ENCODE results near the gene SRPX2. TPM values are rescaled to one million over a fixed set of nuclear protein-coding genes. Genes with fewer than 3 reads are reported as not detected.
A peak's percentile ranks its signal among the peaks of the same experiment; 100 is the strongest.

SRPX2 gene
- total RNA-seq, 2 experiments from 2014 or later = not detected

DNA sequence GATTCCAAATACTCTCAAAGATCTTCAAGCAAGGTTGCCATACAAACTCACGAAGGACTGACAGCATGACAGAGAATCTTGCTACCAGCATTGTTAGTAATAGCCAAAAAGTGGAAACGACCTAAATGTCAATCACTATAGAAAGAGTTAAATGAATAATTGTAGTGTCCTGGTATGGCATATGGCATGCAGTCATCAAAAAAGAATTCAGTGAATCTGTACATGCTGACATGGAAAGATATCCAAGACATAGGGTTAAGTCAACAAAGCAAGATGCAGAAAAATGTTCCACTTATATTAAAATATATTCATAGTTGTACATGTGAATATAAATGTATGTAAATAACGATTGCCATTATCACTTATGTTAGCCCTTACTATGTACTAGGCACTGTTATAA is 37.6 kb downstream of the SRPX2 start:
- ChIA-PET CTCF (interaction anchor here (1.0 to 11.2 kb wide), 2 partner anchors 10 to 87 kb away, joined by 3 to 134 read pairs; no protein-coding TSS in a partner anchor), POLR2A (no interaction called here)
- no peak overlapping the region for H3K27ac Mint-ChIP-seq
- peaks cover 5% of the 10 kb centered on the region for H3K4me1 Mint-ChIP-seq
- ATAC-seq (no peak), DNase-seq (no peak)
- no peak overlapping the region for H3K4me3 Mint-ChIP-seq
- no peaks in the 10 kb centered on the region for H3K9me3 Mint-ChIP-seq (ENCODE audit: low read depth)
- intact Hi-C loops (cut with DNase I, micrococcal nuclease) = no loop called here
- no peaks in the 10 kb centered on the region for H3K36me3 Mint-ChIP-seq (ENCODE audit: low read depth)
- H3K27me3 Mint-ChIP-seq = no peaks in the 10 kb centered on the region

DNA sequence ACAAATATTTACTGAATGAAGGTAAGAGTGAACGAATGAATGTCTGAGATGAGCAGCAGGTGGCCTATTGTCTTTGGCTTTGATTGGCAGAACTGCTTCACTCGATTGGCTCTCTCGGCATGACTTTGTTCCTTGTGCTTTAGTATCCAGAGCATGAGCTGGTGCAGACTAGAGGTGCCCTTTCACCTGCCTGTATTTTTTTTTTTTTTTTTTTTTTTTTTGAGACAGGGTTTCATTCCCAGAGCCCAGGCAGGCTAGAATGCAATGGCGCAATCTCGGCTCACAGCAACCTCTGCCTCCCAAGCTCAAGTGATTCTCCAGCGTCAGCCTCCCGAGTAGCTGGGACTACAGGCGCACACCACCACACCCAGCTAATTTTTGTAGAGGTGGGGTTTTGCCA is 38.9 kb downstream of the SRPX2 start:
- POLR2A ChIA-PET = no interaction called here
- no peak overlapping the region for H3K4me3 Mint-ChIP-seq
- DNase-seq = no peak
- CTCF ChIA-PET = interaction anchor here (1.3 to 11.2 kb wide), 3 partner anchors 34 to 85 kb away, joined by 3 to 134 read pairs (median 5); partner anchors contain the start of gene TSPAN6
- intact Hi-C loops (cut with DNase I, micrococcal nuclease) = no loop called here
- no peaks in the 10 kb centered on the region for H3K9me3 Mint-ChIP-seq (ENCODE audit: low read depth)
- H3K4me1 Mint-ChIP-seq = peaks cover 13% of the 10 kb centered on the region
- H3K27ac Mint-ChIP-seq = no peak overlapping the region
- no peaks in the 10 kb centered on the region for H3K27me3 Mint-ChIP-seq
- no peaks in the 10 kb centered on the region for H3K36me3 Mint-ChIP-seq (ENCODE audit: low read depth)
- ATAC-seq = no peak

DNA sequence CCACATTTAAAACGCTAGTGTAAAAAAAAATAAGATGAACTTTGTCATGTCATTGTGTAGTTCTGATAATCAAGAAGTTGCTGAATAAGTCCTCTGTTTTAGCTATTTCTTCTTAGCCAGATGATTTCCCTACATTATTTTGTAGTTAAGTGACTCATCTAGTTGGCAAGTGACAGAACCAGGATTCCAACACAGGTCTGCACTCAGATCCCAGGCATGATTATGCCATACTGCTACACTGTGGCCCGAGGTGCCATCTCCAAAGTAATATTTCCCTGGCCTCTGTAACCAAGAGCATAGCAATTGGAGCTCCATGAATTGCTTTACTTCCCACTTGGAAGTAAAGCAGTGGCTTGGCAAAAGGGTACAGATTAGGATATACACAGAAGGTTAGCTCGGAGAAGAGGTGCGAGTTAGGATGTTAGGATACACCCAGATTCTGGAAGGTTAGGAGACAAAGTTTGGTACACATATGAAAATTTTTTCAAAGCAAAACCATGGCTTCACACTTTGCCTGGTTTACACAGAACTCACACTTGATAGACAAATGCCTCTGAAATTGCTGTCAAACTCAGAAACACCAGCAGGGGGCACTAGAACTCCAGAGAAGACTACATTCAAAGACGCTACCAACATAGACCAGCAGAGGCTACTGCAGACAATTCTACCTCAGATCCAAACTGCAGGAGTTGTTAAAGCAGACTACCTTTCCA is 41.4 kb downstream of the SRPX2 start:
- intact Hi-C loops (cut with DNase I, micrococcal nuclease) = loop anchor here (1.0 to 2.0 kb wide), 3 partner anchors 83 to 602 kb away; no protein-coding TSS in a partner anchor
- CTCF ChIA-PET = interaction anchor here (0.6 to 11.2 kb wide), 13 partner anchors 11 to 510 kb away, joined by 3 to 134 read pairs (median 4); no protein-coding TSS in a partner anchor
- Mint-ChIP-seq H3K27me3 (peaks cover 3% of the 10 kb centered on the region), H3K36me3 (ENCODE audit: low read depth) (no peaks in the 10 kb centered on the region), H3K27ac (no peak overlapping the region), H3K4me3 (no peak overlapping the region), H3K9me3 (ENCODE audit: low read depth) (no peaks in the 10 kb centered on the region), H3K4me1 (peaks cover 13% of the 10 kb centered on the region)
- peak; percentile 75 for DNase-seq
- POLR2A ChIA-PET = no interaction called here
- ATAC-seq = peak; percentile 84

DNA sequence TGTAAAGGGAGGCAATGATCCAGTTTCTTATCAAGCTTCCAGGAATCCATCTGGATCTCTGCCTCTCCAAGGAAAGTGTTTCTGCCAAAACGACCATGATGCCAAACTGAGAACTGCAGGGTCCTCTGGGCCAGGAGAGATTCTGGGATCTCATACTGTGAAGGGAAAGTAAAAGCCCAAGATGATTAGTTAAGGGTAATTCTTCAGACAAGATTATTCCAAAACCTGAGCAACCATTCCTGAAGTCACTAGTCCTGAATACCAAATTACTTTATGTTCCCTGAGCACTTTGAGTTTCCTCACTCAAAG is 42.0 kb downstream of the SRPX2 start:
- ATAC-seq (no peak), DNase-seq (no peak)
- Mint-ChIP-seq H3K9me3 (ENCODE audit: low read depth) (no peaks in the 10 kb centered on the region), H3K4me3 (no peak overlapping the region), H3K27me3 (peaks cover 3% of the 10 kb centered on the region), H3K27ac (no peak overlapping the region), H3K4me1 (peaks cover 13% of the 10 kb centered on the region), H3K36me3 (ENCODE audit: low read depth) (no peaks in the 10 kb centered on the region)
- ChIA-PET CTCF (interaction anchor here (0.6 to 11.2 kb wide), 6 partner anchors 14 to 509 kb away, joined by 3 to 134 read pairs (median 5); no protein-coding TSS in a partner anchor), POLR2A (no interaction called here)
- intact Hi-C loops (cut with DNase I, micrococcal nuclease) = loop anchor here (1.0 to 2.0 kb wide), 3 partner anchors 82 to 601 kb away; no protein-coding TSS in a partner anchor

DNA sequence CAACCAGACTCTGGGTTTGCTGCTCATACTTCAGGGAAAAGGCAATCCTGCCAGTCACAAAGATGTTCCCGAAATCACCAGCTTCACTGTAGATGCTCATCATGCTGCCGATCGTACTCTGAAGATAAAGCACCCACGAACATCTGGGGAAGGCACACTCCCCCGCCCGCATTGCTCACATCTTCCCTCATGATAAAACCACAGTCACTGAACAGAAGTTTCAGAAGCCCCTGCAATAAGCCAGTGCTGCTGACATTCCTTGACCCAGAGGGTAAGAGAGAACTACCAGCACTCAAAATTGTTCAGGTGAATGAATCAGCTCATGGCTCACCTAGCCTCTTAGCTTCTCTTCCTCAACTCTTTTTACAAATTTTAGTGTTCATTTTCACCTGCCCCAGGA is 43.1 kb downstream of the SRPX2 start:
- DNase-seq (peak; percentile 31), ATAC-seq (peak; percentile 19)
- Mint-ChIP-seq H3K27ac (no peak overlapping the region), H3K27me3 (peaks cover 3% of the 10 kb centered on the region), H3K9me3 (ENCODE audit: low read depth) (no peaks in the 10 kb centered on the region), H3K4me3 (no peak overlapping the region), H3K36me3 (ENCODE audit: low read depth) (no peaks in the 10 kb centered on the region), H3K4me1 (peaks cover 13% of the 10 kb centered on the region)
- CTCF ChIA-PET = interaction anchor here (1.0 to 11.2 kb wide), 7 partner anchors 13 to 600 kb away, joined by 3 to 134 read pairs (median 5); no protein-coding TSS in a partner anchor
- POLR2A ChIA-PET = no interaction called here
- intact Hi-C loops (cut with DNase I, micrococcal nuclease) = no loop called here

DNA sequence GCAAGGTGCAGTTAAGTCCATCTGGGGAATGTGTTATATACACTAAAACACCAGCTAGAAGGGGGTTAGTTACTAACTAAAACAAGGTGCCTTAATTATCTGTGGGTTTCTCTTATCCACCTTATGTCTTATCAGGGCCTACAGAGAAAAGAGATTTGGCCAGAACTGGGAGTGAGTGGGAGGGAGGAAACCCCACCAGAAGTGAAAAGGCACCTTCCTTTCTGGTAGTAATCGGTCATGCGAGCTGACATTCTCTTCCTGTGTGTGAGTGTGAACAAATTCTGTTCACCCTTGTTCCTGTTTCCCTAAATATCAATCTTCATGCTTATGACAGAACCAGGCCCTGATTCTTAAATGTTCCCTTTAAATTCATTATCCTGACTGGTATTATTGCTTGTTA is 43.5 kb downstream of the SRPX2 start:
- peak; percentile 4 for DNase-seq
- intact Hi-C loops (cut with DNase I, micrococcal nuclease) = no loop called here

DNA sequence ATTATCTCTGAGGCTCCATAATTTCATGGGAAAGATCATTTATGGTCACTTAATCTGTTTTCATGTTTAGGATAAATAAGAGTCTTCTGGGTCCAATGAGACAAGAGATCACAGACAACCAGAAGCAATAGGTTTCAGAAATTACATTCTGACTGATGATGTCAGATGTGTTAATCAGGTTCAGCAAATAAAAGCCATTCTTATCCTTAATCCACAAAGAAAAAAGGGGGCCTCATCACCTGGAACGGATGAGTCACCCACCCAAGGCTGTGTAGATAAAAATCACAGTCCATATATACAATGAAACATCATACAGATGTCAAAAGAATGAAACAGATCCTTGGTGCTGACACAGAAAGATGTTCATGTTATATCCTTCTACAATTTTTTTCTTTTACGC is 51.3 kb downstream of the SRPX2 start:
- DNase-seq (peak; percentile 29), ATAC-seq (peak; percentile 30)
- CTCF ChIA-PET = interaction anchor here (2.0 kb wide), 1 partner anchor 10 kb away, joined by 4 read pairs; no protein-coding TSS in a partner anchor
- H3K27me3 Mint-ChIP-seq = peaks cover 25% of the 10 kb centered on the region
- intact Hi-C loops (cut with DNase I, micrococcal nuclease) = no loop called here
- no peak overlapping the region for H3K27ac Mint-ChIP-seq
- no peaks in the 10 kb centered on the region for H3K36me3 Mint-ChIP-seq (ENCODE audit: low read depth)
- POLR2A ChIA-PET = no interaction called here
- H3K9me3 Mint-ChIP-seq (ENCODE audit: low read depth) = no peaks in the 10 kb centered on the region
- peaks cover 4% of the 10 kb centered on the region for H3K4me1 Mint-ChIP-seq
- H3K4me3 Mint-ChIP-seq = no peak overlapping the region

More for the DNA sequence above, 43.5 kb downstream of the SRPX2 start:
- Mint-ChIP-seq H3K27ac (no peak overlapping the region), H3K4me3 (no peak overlapping the region), H3K36me3 (ENCODE audit: low read depth) (no peaks in the 10 kb centered on the region), H3K27me3 (peaks cover 4% of the 10 kb centered on the region), H3K9me3 (ENCODE audit: low read depth) (no peaks in the 10 kb centered on the region), H3K4me1 (peaks cover 13% of the 10 kb centered on the region)
- CTCF ChIA-PET = interaction anchor here (1.0 to 11.2 kb wide), 7 partner anchors 13 to 599 kb away, joined by 3 to 134 read pairs (median 5); no protein-coding TSS in a partner anchor
- peak; percentile 42 for ATAC-seq
- POLR2A ChIA-PET = no interaction called here

DNA sequence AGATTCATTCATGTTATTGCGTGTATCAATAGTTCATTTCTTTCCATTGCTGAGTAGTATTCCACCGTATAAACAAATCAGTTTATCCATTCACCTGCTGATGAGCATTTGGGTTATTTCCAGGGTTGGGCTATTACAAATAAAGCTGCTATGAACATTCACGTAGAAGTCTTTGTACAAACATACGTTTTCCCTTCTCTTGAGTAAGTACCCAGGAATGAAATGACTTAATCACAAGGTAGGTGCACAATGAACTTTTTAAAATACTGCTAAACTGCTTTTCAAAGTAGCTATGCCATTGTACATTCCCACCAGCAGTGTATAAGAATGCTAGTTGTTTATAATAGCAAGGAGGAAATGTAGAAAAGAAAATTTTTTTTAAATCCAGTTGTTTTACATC is 52.0 kb downstream of the SRPX2 start:
- no peak for DNase-seq
- Mint-ChIP-seq H3K36me3 (ENCODE audit: low read depth) (no peaks in the 10 kb centered on the region), H3K4me3 (no peak overlapping the region), H3K27me3 (peaks cover 26% of the 10 kb centered on the region), H3K9me3 (ENCODE audit: low read depth) (no peaks in the 10 kb centered on the region), H3K27ac (no peak overlapping the region), H3K4me1 (peaks cover 4% of the 10 kb centered on the region)
- POLR2A ChIA-PET = no interaction called here
- intact Hi-C loops (cut with DNase I, micrococcal nuclease) = no loop called here
- ATAC-seq = no peak
- CTCF ChIA-PET = interaction anchor here (2.0 kb wide), 1 partner anchor 11 kb away, joined by 4 read pairs; no protein-coding TSS in a partner anchor

DNA sequence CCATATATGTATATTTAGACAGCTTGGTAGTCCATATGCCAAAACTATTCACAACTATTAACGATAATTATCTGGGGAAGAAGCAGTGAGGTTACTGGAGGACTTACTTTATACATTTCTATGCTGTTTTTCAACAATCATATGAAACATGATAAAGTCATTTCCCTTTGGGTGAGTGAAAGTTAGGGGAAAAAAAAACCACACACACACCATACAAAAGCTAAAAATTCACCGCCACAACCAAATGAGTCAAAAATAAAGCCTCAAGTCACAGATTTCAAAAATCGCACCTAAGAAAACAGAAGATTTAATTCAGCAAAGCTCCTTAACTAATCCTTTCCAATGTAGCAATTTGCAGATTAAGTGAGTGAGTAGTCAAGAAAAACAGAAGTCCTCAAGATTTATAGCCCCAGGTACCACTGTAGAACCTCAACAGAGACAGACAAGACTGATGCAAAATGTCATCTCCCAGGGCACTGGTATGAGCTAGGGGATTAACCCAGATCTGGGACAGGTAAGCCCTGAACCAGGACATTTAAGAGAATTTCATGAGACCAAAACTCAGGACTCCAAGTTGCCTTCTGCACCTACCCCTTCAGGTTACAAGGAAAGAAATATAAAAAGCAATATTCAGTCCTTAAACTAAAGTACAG is 52.8 kb downstream of the SRPX2 start:
- H3K4me3 Mint-ChIP-seq = no peak overlapping the region
- H3K9me3 Mint-ChIP-seq (ENCODE audit: low read depth) = no peaks in the 10 kb centered on the region
- DNase-seq (no peak), ATAC-seq (no peak)
- H3K4me1 Mint-ChIP-seq = peaks cover 4% of the 10 kb centered on the region
- H3K36me3 Mint-ChIP-seq (ENCODE audit: low read depth) = no peaks in the 10 kb centered on the region
- intact Hi-C loops (cut with DNase I, micrococcal nuclease) = no loop called here
- no peak overlapping the region for H3K27ac Mint-ChIP-seq
- POLR2A ChIA-PET = no interaction called here
- CTCF ChIA-PET = interaction anchor here (0.7 to 2.0 kb wide), 2 partner anchors 12 to 149 kb away, joined by 4 read pairs; no protein-coding TSS in a partner anchor
- peaks cover 26% of the 10 kb centered on the region for H3K27me3 Mint-ChIP-seq

DNA sequence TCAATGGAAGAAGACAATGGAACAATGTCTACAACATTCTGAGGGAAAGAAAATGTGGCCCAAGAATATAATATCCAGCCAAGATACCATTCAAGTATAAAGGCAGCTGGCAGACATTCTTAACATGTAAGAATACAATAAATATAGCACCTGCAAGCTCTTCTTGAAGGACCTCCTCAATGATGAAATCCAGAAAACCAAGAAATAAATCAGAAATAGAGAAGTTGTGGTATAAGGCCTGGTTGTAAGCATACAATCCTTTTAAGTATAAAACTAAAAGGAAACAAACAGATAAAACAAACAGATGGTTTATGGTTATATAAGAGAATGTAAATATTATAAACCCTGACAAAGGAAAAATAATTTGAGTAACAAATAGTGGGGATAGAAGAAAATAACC is 54.6 kb downstream of the SRPX2 start:
- CTCF ChIA-PET = no interaction called here
- intact Hi-C loops (cut with DNase I, micrococcal nuclease) = no loop called here
- peaks cover 26% of the 10 kb centered on the region for H3K27me3 Mint-ChIP-seq
- H3K27ac Mint-ChIP-seq = no peak overlapping the region
- no peaks in the 10 kb centered on the region for H3K36me3 Mint-ChIP-seq (ENCODE audit: low read depth)
- no peak for ATAC-seq
- peaks cover 4% of the 10 kb centered on the region for H3K4me1 Mint-ChIP-seq
- H3K9me3 Mint-ChIP-seq (ENCODE audit: low read depth) = no peaks in the 10 kb centered on the region
- no peak for DNase-seq
- no peak overlapping the region for H3K4me3 Mint-ChIP-seq
- POLR2A ChIA-PET = no interaction called here

DNA sequence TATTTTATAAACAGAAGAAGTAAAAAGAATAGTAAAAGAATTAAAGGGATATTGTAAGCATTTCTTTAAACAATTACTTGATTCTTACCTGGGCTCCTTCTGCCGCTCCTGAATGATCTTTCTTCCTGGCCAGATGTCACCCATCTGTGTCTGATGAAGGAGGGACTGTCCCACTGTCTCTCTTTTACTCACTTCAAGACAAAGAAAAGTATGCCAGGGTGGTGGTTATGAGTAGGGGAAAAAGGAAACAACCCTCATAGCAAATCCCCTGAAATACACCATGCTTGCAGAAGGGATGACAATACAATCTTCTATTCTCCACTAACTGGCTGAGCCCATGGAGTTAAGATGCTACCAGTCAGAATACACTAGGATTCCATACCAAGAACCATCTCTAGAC is 56.8 kb downstream of the SRPX2 start:
- H3K4me1 Mint-ChIP-seq = no peaks in the 10 kb centered on the region
- CTCF ChIA-PET = no interaction called here

More for the DNA sequence above, 56.8 kb downstream of the SRPX2 start:
- no peaks in the 10 kb centered on the region for H3K9me3 Mint-ChIP-seq (ENCODE audit: low read depth)
- H3K27ac Mint-ChIP-seq = no peak overlapping the region
- DNase-seq = no peak
- H3K27me3 Mint-ChIP-seq = peaks cover 18% of the 10 kb centered on the region
- H3K36me3 Mint-ChIP-seq (ENCODE audit: low read depth) = no peaks in the 10 kb centered on the region
- intact Hi-C loops (cut with DNase I, micrococcal nuclease) = no loop called here
- H3K4me3 Mint-ChIP-seq = no peak overlapping the region
- ATAC-seq = peak; percentile 60
- POLR2A ChIA-PET = no interaction called here
